GM10266 (cell line): ENCODE results near the gene APBA1.

Experiments
- DNase-seq: peaks from one replicate; pipeline ENCODE4 v3.0.0; 2012; ENCODE audit errors: extremely low spot score
- CTCF ChIP-seq: IDR thresholded peaks from 2 replicates; pipeline ENCODE4 v1.5.1; 2012; ENCODE audit warnings: mild to moderate bottlenecking, low read depth; ENCODE audit not compliant: control insufficient read depth, insufficient read depth; ENCODE audit errors: missing control alignments

APBA1 gene

GRCh38 chr9:69611221-69611620 is 61.0 kb downstream of the APBA1 start:
- no peak for DNase-seq
- TF ChIP-seq CTCF, result no peak

GRCh38 chr9:69609156-69609555 is 63.0 kb downstream of the APBA1 start:
- DNase-seq, result no peak
- TF ChIP-seq CTCF, result no peak

- DNase-seq, result no peak
- no peak for TF ChIP-seq CTCF
These were observed 66.1 kb downstream of the APBA1 start for GRCh38 chr9:69606089-69606488.

- no peak for DNase-seq
- no peak for TF ChIP-seq CTCF
These were observed 66.8 kb downstream of the APBA1 start for GRCh38 chr9:69605406-69605805.

GRCh38 chr9:69604568-69605219 is 67.5 kb downstream of the APBA1 start:
- no peak for DNase-seq
- TF ChIP-seq CTCF, result no peak

GRCh38 chr9:69603656-69604055 is 68.5 kb downstream of the APBA1 start:
- no peak for DNase-seq
- no peak for TF ChIP-seq CTCF

- TF ChIP-seq CTCF, result no peak
- no peak for DNase-seq
These were observed 69.4 kb downstream of the APBA1 start for GRCh38 chr9:69602773-69603172.
